HG02678 (cell line): ENCODE data around the gene CMTM1.
"Not testable (repeated sequence)": the region's sequence is repeated elsewhere in the genome, so short reads cannot be mapped to it uniquely, and the experiment has no call there.

Experiments used
- ATAC-seq: cut with Tn5 transposase; IDR thresholded peaks from one replicate; pipeline ENCODE4 v1.9.1; 2021; ENCODE audit warnings: mild to moderate bottlenecking, moderate library complexity; ENCODE audit not compliant: unreplicated experiment

The CMTM1 gene

GRCh38 chr16:66610111-66610820 is 44.0 kb downstream of the CMTM1 start:
- ATAC-seq = no peak

- ATAC-seq = not testable (repeated sequence)
Measured at GRCh38 chr16:66611911-66612310, 45.7 kb downstream of the CMTM1 start.

GRCh38 chr16:66612422-66612821 is 46.2 kb downstream of the CMTM1 start:
- no peak for ATAC-seq

- no peak for ATAC-seq
Measured at GRCh38 chr16:66614161-66614802, 48.0 kb downstream of the CMTM1 start.

GRCh38 chr16:66616169-66616568 is 49.9 kb downstream of the CMTM1 start:
- ATAC-seq = no peak

- no peak for ATAC-seq
Measured at GRCh38 chr16:66616592-66616991, 50.4 kb downstream of the CMTM1 start.

- ATAC-seq = no peak
Measured at GRCh38 chr16:66617010-66617434, 50.8 kb downstream of the CMTM1 start.

- ATAC-seq = no peak
Measured at GRCh38 chr16:66617728-66618127, 51.5 kb downstream of the CMTM1 start.

- no peak for ATAC-seq
Measured at GRCh38 chr16:66618588-66619375, 52.5 kb downstream of the CMTM1 start.

GRCh38 chr16:66619534-66620428 is 53.5 kb downstream of the CMTM1 start:
- no peak for ATAC-seq

GRCh38 chr16:66620429-66620795 is 54.2 kb downstream of the CMTM1 start:
- ATAC-seq = no peak

- ATAC-seq = no peak
Measured at GRCh38 chr16:66621973-66622372, 55.7 kb downstream of the CMTM1 start.

GRCh38 chr16:66622863-66623262 is 56.6 kb downstream of the CMTM1 start:
- no peak for ATAC-seq

- no peak for ATAC-seq
Measured at GRCh38 chr16:66623755-66624154, 57.5 kb downstream of the CMTM1 start.

GRCh38 chr16:66627611-66628378 is 61.6 kb downstream of the CMTM1 start:
- ATAC-seq = not testable (repeated sequence)
